ENCODE results near the gene CRAT.

Gene CRAT

DNA sequence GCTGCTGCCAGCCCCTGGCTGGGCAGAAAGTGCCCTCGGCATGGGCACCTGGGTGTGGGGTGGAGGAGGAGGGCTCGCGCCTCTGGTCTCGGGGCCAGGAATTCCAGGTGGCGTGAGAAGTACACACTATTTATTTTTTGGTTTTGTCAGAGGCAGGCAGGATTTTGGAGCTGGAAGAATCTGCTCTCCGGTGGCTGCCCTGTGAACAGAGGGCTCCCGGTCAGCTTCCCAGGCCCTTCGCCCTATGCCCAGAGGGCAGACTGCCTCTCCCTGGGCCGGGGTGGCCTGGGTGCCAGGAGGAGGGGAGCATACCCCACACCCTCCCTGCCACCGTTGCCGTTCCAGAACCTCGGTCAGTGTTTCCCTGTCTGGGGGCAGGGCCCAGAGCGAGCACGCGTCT lies 21.3 kb downstream of the CRAT start:
- no peak for DNase-seq (ENCODE audit: low read depth)

GRCh38 chr9:129084087-129084486 lies 26.5 kb downstream of the CRAT start:
- no peak for DNase-seq (ENCODE audit: low read depth)

- DNase-seq (ENCODE audit: low read depth), result no peak
These were observed 29.1 kb downstream of the CRAT start for GRCh38 chr9:129081388-129081904.

GRCh38 chr9:129080601-129081387 lies 29.8 kb downstream of the CRAT start, which contains the start of gene DOLPP1:
DOLPP1 (plus strand) TSS chr9:129081111; CDS start chr9:129081132, 21 bp downstream.
- peak; percentile 95 for DNase-seq (ENCODE audit: low read depth)

- DNase-seq (ENCODE audit: low read depth), result no peak
These were observed 30.3 kb downstream of the CRAT start for GRCh38 chr9:129080298-129080600.

GRCh38 chr9:129079829-129080228 lies 30.8 kb downstream of the CRAT start:
- no peak for DNase-seq (ENCODE audit: low read depth)

GRCh38 chr9:129078691-129079503 lies 31.7 kb downstream of the CRAT start:
- DNase-seq (ENCODE audit: low read depth), result no peak

- no peak for DNase-seq (ENCODE audit: low read depth)
These were observed 33.4 kb downstream of the CRAT start for GRCh38 chr9:129077236-129077635.

DNA sequence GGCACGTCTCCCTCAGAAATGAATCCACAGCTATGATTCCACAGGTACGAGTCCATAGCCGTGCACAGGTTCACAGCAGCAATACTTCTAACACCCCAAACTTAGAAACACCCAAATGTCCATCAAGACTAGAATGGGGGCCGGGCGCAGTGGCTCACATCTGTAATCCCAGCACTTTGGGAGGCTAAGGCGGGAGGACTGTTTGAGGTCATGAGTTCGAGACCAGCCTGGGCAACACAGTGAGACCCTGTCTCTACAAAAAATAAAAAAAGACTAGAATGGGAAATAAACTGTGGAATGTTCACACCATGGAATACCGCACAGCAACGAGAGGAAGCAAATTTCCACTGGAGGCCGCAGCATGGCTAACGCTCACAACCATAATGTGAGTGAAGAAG lies 34.0 kb downstream of the CRAT start:
- no peak for DNase-seq (ENCODE audit: low read depth)

DNA sequence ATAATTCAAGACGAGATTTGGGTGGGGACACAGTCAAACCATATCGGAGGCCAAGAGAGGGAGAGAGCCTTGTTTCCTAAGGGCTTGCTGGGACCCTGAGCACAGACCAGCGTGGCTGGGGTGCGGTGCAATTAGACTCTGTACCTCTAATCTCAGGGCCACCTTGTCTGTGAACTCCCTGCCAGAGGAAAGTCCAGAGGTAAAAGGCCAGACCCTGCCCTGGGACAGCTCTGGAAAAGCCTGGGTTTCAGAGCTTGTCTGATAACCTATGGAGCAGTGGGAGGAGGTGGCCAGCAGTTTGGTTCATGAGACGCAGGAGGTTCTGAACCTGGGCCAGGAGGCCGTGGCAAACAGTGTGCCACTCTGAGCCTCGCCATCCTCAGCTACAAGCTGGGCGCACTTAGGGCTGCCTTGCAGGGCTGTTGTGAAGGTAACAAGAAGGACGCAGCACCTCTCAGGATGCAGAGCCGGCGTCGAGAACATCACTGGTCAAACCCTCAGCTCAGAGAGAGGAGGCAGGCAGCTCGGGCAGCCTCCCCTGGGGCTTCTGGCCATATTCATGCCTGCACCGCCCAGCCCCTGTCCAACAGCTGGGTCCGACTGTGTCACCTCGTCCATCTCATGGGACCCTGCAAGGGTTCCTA lies 34.5 kb downstream of the CRAT start:
- no peak for DNase-seq (ENCODE audit: low read depth)

- no peak for DNase-seq (ENCODE audit: low read depth)
These were observed 36.5 kb downstream of the CRAT start for GRCh38 chr9:129074106-129074505.

DNA sequence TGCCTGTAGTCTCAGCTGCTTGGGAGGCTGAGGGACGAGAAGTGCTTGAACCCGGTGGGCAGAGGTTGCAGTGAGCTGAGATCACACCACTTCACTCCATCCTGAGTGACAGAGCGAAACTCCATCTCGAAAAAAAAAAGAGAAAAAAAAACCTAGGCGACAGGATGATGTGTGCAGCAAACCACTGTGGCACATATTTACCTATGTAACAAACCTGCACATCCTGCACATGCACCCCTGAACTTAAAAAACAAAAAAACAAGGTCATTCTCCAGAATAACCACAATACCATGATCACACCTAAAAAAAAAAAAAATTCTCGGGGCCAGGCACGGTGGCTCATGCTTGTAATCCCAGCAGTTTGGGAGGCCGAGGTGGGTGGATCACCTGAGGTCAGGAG lies 37.2 kb downstream of the CRAT start:
- no peak for DNase-seq (ENCODE audit: low read depth)

DNA sequence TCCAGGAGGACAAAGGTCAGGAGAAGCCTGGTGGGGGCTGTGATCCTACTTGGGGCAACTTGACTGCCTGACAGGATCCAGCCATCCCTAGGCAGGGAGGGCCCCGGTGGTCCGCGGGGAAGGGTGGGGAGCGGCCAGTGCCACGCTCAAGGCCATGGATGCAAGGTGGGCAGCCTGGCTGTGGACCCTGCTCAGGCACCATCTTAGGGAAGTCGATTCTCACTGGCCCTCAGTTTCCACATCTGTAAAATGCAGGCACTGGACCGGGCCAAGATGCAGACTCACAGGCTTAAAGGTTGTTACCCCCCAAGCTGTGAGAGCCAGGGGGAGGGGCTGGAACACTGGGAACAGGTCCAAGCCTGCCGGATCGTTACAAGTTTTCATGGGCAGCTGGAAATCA lies 38.4 kb downstream of the CRAT start:
- no peak for DNase-seq (ENCODE audit: low read depth)

GRCh38 chr9:129071526-129072126 lies 39.0 kb downstream of the CRAT start:
- DNase-seq (ENCODE audit: low read depth), result no peak

DNA sequence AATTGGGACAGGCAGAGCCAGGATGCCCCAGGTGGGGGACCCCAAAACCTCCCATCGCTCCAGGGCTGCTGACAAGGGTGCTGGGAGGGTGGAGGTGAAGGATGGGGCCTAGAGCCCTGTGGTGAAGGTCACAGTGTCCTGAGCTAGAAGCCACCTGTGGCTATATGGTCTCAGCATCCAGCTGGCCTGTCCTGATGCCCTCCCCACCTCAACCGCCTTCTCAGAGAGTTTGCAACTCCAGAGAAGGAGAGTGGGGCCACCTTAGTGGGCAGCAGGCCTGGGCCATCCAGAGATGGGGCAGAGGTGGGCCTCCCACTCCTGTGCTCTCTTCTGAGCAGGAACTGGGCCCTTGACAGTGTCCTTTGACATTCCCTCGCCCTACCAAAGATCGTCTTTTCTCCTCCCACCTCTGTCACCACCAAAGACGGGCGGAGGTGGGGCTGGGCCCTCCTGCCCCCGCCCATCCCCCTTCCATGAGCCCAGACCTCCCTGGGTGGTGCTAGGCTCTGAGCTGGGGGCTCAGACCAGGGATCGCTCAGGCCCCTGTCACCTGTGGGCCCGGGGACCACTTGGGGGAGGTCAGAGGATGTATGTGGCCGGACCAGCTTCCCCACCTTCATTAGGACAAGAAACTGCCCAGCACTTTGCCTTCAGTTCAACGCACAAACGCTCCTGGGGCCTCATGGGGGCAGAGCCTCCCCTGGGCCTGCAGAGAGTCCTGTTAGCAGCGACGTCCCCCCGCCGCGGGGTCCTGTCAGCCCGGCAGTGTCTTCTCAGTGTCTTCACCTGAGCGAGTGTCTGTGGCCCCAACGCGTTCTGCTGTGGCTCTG lies 39.7 kb downstream of the CRAT start:
- DNase-seq (ENCODE audit: low read depth), result no peak

DNA sequence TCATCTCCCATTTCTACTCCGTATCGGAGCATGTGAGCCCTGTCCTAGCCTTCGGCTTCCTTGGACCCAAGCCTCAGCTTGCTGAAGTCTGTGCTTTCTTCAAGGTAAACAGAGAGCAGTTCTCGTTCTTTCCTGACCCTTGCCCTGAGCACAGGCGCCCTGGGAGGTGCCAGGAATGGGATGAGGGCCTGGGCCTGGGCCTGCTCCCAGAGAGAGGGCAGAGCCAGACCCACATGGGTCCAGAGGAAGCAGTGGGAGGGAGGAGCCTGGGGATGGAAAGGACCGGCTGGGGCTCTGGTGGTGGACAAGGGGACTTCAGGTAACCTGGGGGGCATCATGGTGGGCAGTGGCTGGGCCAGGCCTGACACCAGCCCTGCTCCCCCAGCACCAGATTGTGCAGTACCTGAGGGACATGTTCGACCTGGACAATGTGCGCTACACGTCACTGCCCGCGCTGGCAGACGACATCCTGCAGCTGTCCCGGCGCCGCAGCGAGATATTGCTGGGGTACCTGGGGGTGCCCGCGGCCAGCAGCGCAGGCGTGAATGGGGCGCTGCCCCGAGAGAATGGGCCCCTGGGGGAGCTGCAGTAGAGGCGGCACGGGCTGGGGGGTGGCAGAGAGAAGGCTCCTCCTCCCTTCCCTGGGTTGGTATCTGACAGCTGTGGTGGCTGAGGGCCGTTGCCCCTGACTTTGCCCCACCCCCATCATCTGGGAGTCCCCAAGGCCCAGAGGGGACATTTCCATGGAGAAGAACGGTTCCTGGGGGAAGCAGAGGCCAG lies 40.5 kb downstream of the CRAT start:
- DNase-seq (ENCODE audit: low read depth), result no peak

- no peak for DNase-seq (ENCODE audit: low read depth)
These were observed 41.4 kb downstream of the CRAT start for GRCh38 chr9:129068990-129069861.

- no peak for DNase-seq (ENCODE audit: low read depth)
These were observed 42.5 kb downstream of the CRAT start for GRCh38 chr9:129068110-129068509.

DNA sequence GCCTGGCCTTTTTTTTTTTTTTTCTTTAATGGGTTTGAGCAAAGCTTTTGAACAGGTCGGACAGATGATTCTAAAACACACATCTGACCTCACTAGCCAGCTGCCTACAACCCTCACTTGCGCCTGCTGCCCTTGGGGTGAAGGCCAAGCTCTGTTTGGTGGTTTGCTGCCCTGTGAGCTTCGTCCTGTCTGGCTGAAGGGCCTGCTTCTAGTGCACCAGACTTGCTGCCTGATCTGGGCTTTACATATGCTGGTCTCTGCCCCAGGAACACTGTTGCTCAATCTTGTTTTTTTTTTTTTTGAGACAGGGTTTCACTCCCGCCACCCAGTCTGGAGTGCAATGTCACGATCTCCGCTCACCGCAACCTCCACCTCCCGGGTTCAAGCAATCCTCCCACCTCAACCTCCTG lies 46.1 kb downstream of the CRAT start:
- no peak for DNase-seq (ENCODE audit: low read depth)

DNA sequence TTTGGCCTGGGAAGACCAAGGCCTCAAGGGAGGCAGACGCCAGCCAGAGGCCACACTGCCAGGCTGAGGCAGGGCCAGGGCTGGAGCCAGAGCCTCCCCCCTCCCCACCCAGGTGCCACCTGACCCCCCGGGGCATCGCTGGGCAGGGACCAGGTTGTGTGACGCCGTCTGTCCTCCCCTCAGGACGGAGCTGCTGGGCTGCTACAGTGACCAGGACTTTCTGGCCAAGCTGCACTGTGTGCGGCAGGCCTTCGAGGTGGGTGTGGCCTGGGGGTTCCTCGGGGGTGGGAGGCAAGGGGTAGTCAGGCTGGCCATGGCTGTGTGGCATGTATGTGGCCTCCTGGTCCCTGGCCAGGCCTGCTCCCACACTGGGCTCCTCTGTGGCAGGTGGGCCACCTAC lies 47.5 kb downstream of the CRAT start:
- DNase-seq (ENCODE audit: low read depth), result no peak

All from GM04503 (cell line).